ENCODE results near the gene ZNF536. TPM values are rescaled to one million over a fixed set of nuclear protein-coding genes. Genes with fewer than 3 reads are reported as not detected.

ZNF536 gene
- total and polyA plus RNA-seq, 2 donors (not counting 3 experiments of a cell fraction or from before 2014, with no cell fraction given): not detected

DNA sequence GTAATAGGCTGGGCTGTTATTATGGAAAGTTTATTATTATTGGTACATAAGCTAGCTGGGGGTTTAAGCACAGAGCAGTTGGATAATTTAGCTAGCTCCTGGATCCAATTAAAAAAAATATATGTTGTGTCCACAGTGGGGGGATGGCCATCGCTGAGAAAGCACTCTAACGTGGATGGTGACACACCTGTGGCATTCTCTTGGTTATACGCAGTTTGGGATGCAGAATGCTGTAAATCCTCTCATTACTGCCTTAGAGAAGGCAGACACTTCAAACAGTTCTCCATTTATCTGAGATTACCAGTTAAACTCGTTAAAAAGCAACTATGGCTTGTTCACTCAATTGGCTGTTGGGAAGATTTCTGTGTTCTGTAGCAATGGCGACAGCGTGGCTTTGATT, 2.4 kb upstream of the ZNF536 start:
- no peak overlapping the region for H3K4me2 ChIP-seq (ENCODE audit: insufficient read depth, low read length)
- intact Hi-C loops (cut with micrococcal nuclease): no loop called here
- no peak for FAIRE-seq
- no peaks in the 10 kb centered on the region for H3K9me3 ChIP-seq (replicated peaks; ENCODE audit: control insufficient read depth, insufficient read depth, low read length)
- no peak overlapping the region for H3K4me3 ChIP-seq (replicated peaks in 1 of 3; ENCODE audit: insufficient read depth in 1 of 3, low read depth in 1 of 3, low read length in 3 of 3)
- H3K27me3 ChIP-seq (ENCODE audit: control insufficient read depth in 2 of 2, insufficient read depth in 2 of 2, low read length in 2 of 2): no peaks in the 10 kb centered on the region
- TF ChIP-seq MYC (IDR thresholded peaks at IDR 0.05; ENCODE audit: low read depth, low read length) (no peak), GATA2 (IDR thresholded peaks at IDR 0.05; ENCODE audit: insufficient read depth, insufficient read length, low read depth, low read length) (no peak), FOS (IDR thresholded peaks at IDR 0.05; ENCODE audit: borderline replicate concordance, insufficient read depth, low read length) (no peak), POLR2A (IDR thresholded peaks at IDR 0.05; ENCODE audit: low read depth, low read length) (no peak), POLR2AphosphoS5 (IDR thresholded peaks at IDR 0.05; ENCODE audit: insufficient read depth, low read depth, low read length) (no peak), EZH2 (IDR thresholded peaks at IDR 0.05; ENCODE audit: borderline replicate concordance, low read depth, low read length, severe bottlenecking) (no peak), JUN (IDR thresholded peaks at IDR 0.05; ENCODE audit: borderline replicate concordance, insufficient read depth, insufficient read length, low read depth) (no peak)
- TF ChIP-seq, protein P1, sequence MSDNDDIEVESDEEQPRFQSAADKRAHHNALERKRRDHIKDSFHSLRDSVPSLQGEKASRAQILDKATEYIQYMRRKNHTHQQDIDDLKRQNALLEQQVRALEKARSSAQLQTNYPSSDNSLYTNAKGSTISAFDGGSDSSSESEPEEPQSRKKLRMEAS (IDR thresholded peaks at IDR 0.05; ENCODE audit: insufficient read depth, insufficient read length): no peak
- TF ChIP-seq, protein P2, sequence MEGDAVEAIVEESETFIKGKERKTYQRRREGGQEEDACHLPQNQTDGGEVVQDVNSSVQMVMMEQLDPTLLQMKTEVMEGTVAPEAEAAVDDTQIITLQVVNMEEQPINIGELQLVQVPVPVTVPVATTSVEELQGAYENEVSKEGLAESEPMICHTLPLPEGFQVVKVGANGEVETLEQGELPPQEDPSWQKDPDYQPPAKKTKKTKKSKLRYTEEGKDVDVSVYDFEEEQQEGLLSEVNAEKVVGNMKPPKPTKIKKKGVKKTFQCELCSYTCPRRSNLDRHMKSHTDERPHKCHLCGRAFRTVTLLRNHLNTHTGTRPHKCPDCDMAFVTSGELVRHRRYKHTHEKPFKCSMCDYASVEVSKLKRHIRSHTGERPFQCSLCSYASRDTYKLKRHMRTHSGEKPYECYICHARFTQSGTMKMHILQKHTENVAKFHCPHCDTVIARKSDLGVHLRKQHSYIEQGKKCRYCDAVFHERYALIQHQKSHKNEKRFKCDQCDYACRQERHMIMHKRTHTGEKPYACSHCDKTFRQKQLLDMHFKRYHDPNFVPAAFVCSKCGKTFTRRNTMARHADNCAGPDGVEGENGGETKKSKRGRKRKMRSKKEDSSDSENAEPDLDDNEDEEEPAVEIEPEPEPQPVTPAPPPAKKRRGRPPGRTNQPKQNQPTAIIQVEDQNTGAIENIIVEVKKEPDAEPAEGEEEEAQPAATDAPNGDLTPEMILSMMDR (IDR thresholded peaks at IDR 0.05; ENCODE audit: extremely low read depth in 1 of 2, insufficient read depth in 1 of 2, low read depth in 1 of 2, low read length in 2 of 2): no peak
- ChIA-PET POLR2A (no interaction called here), CTCF (no interaction called here)
- no peaks in the 10 kb centered on the region for H4K20me1 ChIP-seq (replicated peaks; ENCODE audit: control insufficient read depth, extremely low read depth, insufficient read depth, low read length)
- no peak overlapping the region for H3K9ac ChIP-seq (replicated peaks; ENCODE audit: extremely low read depth, insufficient read depth, low read length)
- no peaks in the 10 kb centered on the region for H3K36me3 ChIP-seq (ENCODE audit: control insufficient read depth in 2 of 2, extremely low read depth in 1 of 2, insufficient read depth in 2 of 2, low read length in 2 of 2)
- no peak overlapping the region for H2AFZ ChIP-seq (ENCODE audit: low read depth, low read length)
- DNase-seq (ENCODE audit: low read depth, low spot score): no peak
- H3K4me1 ChIP-seq (ENCODE audit: control insufficient read depth, extremely low read depth, insufficient read depth, low read length): no peaks in the 10 kb centered on the region
- no peaks in the 10 kb centered on the region for H3K9me1 ChIP-seq (replicated peaks; ENCODE audit: control insufficient read depth, extremely low read depth, insufficient read depth, low read length)
- no peak overlapping the region for H3K27ac ChIP-seq (ENCODE audit: insufficient read depth, low read depth, low read length)
- BruUV-seq (replicated peaks): no TSS peak
- dilution Hi-C loops (cut with MboI; ENCODE audit: extremely low pct_ligation_motif_present, low sequenced_read_pairs): no loop called here
- H3K79me2 ChIP-seq (ENCODE audit: control insufficient read depth, insufficient read depth, low read length): no peaks in the 10 kb centered on the region
